GM18499 (cell line): ENCODE data around the gene ZNF280B.
"Not testable (repeated sequence)": the region's sequence is repeated elsewhere in the genome, so short reads cannot be mapped to it uniquely, and the experiment has no call there.

Source experiments
- ATAC-seq: cut with Tn5 transposase; IDR thresholded peaks from one replicate; pipeline ENCODE4 v1.9.1; 2021; ENCODE audit warnings: moderate number of reproducible peaks; ENCODE audit not compliant: insufficient read depth, unreplicated experiment

Gene ZNF280B

DNA sequence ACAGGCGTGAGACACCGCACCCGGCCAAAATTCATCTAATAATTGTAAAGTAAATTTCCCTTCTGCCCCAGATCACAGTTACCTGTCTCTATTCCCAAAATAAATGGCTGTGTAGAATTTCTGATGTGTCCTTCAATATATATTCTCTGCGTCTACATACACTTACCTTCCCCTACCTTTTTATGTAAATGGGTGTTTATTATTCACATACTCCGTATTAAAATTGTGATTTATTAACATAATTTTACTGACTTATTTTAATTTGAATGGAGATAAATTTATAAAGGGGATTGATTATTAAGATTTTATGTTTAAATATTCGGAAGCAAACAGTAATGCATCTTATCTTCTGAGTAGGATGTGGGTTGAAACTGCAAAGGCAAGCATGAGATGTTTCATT is 28.0 kb upstream of the ZNF280B start:
- ATAC-seq, result no peak

DNA sequence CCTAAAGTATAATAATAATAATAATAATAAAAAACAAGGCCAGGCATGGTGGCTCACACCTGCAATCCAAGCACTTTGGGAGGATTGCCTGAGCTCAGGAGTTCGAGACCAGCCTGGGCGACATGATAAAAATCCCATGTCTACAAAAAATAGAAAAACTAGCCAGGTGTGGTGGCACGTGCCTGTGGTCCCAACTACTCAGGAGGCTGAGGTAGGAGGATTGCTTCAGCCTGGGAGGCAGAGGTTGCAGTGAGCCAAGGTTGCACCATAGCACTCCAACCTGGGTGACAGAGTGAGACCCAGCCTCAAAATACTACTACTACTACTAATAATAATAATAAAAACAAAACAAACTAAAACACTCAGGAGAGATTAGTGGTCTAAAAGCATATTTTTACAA is 27.1 kb upstream of the ZNF280B start:
- no peak for ATAC-seq

DNA sequence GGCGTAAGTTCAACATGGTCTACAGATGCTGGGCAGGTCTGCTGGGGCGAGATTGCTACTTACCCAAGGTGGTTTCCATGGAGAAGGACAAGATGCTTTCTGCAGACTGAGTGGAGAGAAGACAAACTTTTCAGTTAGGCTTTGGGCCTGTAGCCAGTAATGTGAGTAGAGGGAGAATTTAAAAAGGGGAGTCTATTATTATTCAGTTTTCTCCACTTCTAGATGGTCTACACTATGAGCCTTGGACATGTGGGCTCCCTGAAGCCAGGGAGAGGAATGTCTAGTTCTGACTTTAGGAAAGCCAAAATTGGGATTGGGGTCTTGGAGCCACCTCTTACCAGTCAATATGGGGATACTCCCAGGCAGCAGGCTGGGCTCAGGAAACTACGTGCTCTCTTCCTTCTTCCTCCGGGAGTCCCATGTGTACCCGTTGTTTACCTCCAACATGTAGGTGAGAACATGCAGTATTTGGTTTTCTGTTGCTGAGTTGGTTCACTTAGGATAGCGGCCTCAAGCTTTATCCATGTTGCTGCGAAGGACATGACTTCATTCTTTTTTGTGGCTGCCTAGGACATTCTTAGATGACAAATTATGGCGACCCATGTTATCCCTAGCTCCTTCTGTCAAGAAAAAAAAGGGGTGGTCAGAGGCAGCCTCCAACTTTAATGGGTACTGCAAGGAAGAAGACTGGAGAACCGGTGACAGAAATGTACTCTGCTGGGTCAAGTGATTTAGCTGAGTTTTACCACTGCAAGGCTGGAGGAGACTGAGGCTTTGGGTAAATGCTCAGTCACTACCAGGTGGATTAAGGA is 26.3 kb upstream of the ZNF280B start:
- no peak for ATAC-seq

DNA sequence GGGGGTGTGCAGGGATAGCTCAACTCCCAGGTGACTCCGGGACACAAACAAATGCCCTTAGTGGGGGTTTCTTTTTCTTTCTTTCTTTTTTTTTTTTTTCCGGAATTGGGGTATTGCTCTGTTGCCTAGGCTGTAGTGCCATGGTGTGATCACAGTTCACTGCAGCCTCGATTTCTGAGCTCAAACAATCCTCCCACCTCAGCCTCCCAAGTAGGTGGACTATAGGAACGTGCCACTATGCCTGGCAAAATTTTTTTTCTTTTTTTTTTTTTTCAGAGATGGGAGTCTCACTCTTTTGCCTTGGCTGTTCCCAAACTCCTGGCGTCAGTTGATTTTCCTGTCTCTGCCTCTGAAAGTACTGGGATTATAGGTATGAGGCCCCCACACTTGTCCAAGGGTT is 25.3 kb upstream of the ZNF280B start:
- ATAC-seq, result no peak

DNA sequence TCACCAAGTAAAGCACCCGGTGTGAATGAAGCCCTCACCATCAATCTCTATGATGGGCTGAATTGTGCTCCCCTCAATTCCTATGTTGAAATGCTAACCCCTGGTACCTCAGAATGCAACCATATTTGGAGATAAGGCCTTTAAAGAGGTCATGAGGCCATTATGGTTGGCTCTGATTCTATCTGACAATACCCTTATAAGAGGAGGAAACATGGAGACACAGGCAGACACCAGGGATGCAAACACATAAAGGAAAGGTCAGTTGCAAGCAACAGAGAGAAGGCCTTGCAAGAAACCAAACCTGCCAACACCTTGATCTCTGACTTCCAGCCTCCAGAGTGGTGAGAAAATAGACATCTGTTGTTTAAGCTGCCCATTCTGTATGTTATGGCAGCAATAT is 24.9 kb upstream of the ZNF280B start:
- no peak for ATAC-seq

DNA sequence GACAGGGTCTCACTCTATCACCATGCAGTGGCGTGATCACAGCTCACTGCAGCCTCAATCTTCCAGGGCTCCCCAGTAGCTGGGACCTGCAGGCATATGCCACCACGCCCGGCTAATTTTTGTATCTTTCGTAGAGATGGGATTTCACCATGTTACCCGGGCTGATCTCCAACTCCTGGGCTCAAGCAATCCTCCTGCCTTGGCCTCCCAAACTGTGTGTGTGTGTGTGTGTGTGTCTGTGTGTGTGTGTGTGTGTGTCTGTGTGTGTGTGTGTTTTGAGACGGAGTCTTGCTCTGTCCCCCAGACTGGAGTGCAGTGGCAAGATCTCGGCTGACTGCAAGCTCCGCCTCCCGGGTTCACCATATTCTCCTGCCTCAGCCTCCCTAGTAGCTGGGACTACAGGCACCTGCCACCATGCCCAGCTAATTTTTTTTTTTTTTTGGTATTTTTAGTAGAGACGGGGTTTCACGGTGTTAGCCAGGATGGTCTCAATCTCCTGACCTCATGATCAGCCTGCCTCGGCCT is 24.1 kb upstream of the ZNF280B start:
- not testable (repeated sequence) for ATAC-seq

DNA sequence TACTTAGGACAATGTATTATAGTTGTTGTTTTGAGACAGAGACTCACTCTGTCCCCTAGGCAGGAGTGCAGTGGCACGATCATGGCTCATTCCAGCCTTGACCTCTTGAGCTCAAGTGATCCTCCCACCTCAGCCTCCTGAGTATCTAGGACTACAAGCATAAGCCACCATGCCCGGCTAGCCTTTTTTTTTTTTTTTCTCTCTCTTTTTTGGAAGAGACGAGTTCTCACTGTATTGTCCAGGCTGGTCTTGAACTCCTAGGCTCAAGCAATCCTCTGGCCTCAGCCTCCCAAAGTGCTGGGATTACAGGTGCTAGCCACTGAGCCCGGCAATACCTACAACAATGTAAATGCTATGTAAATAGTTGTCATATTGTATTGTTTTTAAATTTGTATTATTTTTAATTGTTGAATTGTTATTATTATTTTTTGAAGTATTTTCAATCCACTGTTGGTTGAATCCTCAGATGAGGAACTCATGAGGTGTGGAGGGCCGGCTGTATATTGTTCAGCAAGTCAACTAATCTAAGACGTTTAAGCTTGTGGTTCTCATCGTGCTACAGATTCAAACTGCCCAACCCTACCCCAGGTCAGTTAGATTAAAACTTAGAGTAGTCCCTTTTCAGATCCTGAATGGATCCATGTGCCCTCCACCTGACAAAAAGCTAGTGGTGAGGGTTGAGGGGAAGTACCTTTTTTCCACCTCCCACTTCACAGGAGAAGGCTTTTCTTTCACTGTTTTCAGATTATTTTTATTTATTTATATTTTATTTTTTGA is 23.4 kb upstream of the ZNF280B start:
- ATAC-seq, result no peak

DNA sequence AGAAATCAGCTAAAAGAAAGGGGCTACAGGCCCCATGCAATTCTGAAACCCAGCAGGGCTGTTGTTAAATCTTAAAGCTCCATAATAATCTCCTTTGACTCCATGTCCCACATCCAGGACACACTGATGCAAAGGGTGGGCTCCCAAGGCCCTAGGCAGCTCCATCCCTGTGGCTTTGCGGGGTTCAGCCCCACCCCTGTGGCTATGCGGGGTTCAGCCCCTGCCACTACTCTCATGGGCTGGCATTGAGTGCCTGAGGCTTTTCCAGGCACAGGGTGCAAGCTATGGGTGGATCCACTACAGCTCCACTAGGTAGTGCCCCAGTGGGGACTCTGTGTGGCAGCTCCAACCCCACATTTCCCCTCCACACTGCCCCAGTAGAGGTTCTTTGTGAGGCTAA is 20.2 kb upstream of the ZNF280B start:
- no peak for ATAC-seq

DNA sequence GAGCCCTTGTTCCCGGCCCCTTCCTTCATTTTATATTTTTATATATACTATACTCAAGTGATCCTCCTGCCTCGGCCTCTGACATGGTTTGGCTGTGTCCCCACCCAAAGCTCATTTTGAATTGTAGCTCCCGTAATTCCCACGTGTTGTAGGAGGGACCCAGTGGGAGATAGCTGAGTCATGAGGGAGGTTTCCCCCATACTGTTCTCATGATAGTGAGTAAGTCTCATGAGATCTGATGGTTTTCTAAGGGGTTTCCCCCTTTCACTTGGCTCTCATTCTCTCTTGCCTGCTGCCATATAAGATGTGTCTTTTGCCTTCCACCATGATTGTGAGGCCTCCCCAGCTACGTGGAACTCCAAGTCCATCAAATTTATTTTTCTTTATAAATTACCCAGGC is 18.8 kb upstream of the ZNF280B start:
- ATAC-seq, result no peak

DNA sequence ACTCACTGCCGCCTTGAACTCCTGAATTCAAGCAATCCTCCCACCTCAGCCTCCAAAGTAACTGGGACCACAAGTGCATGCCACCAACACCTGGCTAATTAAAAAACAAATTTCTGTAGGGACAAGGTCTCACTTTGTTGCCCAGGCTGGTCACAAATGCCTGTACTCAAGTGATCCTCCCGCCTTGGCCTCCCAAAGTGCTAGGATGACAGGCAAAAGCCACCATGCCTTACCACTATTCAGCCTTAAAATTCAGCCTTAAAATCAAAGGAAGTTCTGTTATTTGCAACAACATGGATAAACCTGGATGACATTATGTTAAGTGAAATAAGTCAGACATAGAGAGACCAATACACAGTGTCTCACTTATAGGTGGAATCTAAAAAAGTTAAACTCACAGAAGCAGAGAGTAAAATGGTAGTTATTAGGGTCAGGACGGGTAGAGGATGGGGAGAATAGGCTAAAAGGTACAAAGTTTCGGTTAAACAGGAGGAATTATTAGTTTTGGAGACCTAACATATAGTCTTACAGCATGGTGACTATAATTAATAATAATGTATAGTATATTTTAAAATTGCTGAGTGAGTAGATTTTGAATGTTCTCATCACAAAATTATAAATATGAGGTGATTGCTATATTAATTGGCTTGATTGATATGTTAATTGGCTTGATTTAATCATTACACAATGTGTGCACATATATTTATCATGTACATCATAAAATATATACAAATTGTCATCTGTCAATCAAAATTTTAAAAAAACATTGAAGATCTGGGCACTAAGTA is 17.8 kb upstream of the ZNF280B start:
- no peak for ATAC-seq

DNA sequence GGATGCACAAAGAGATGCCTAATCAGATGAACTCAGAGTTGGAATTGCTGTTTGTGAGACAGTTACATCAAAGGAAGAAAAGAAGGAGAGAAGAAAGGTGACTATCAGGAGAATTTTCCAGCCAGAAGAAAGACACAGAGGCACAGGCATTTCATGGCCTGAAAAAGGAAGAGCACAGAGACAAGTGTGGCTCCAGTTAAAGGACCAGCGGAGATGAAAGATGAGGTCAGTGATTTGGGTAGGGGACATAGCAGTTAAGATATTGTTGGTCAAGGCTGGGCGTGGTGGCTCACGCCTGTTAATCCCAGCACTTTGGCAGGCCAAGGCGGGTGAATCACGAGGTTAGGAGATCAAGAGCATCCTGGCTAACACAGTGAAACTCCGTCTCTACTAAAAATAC is 15.0 kb upstream of the ZNF280B start:
- ATAC-seq, result no peak

DNA sequence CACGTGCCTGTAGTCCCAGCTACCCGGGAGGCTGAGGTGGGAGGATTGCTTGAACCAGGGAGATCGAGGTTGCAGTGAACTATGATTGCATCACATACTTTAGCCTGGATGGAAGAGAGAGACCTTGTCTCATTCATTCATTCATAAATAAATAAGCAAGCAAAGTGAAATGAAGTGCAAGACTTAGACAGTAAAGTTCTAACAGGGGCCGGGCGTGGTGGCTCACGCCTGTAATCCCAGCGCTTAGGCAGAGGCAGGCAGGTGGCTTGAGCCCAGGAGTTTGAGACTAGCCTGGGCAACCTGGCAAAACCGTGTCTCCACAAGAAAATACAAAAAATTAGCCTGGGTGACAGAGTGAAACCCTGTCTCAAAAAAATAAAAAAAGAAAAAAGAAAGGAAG is 13.1 kb upstream of the ZNF280B start:
- ATAC-seq, result no peak

DNA sequence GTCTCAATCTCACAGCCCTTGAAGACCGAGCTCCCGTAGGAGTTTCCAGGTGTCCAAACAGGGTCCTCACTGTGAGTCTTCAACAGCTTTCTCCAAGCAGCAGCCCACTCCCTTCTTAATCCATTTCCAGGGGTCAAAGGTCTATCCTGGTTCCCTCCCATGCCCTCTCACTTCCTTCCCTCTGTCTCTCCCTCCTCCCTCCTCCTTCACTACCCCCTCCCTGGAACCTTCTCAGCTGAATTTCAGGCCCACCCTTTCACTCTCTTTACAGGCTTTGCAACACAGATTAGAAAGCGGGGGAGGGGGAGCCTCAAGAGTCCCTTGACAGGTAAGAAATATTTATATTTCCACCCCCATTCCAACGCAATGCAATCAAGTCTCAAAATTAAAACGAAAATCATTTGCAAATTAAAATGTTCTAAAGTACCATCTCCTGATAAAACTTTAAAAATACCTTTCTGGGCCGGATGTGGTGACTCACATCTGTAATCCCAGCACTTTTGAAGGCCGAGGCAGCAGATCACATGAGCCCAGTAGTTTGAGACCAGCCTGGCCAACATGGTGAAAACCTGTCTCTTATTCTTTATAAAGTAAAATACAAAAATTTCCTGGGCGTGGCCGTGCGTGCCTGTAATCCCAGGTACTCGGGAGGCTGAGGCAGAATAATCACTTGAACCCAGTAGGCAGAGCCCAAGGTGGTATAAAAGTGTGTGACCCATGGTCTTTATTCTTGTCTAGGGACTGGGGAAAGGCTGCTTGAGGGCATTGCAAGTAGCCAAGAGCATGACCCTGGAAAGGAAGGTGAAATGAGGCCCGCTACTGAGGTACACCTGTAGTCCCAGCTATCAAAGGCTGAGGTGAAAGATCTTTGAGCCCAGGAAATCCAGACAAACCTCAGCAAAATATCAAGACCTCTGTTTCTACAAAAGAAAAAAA is 12.4 kb upstream of the ZNF280B start:
- ATAC-seq, result no peak

DNA sequence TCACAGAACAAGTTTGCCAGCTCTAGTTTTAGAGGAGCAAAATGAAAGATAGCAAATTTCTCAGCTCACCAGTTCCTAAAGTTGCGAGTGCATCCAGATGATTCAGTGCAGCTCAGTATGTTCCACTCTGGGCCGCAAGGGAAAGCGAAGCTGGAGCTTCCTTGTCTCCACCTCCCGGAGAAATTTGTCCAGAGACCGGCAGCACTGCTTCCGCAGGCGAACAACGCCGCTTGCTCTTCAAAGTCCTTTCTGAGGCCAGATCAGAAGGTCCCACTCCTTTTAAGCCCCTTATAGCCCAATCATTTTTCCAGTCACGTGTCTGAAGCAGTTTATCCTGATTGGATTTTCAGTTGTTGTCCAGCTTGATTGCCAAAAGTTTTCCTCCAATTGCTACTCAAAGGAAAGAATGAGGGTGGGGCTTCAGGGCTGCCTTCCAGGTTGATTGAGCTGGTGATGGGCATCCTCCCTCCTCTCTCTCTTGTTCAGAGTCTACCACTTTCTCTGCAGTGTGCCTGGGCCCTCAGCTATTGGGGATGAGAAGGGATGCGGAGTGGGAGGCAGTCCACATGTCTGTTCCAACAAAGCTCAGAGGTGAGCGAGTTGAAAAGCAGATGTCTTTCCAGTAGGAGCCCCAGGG is 11.6 kb upstream of the ZNF280B start, which contains the start of gene ZNF280A:
Gene ZNF280A, minus strand, starts transcription at position 251 of the 637 bp plus-strand sequence. CDS start 4,640 bp downstream, outside the sequence.
- no peak for ATAC-seq

DNA sequence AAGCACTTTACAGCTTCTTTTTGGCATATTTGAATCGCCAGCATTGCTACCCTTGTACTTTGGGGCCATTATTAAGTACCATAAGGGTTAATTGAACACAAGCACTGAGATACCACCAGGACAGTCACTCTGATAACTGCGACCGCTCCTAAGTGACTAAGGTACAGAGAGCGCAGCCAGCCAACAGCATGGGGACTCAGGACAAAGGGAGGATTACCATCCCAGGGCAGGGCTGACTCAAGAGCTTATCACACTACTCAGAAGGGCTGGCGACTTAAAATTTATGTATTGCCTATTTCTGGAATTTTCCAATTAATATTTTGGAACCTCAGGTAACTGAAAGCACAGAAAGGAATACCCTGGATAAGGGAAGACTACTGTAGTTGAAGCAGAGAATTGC is 11.0 kb upstream of the ZNF280B start:
- no peak for ATAC-seq

DNA sequence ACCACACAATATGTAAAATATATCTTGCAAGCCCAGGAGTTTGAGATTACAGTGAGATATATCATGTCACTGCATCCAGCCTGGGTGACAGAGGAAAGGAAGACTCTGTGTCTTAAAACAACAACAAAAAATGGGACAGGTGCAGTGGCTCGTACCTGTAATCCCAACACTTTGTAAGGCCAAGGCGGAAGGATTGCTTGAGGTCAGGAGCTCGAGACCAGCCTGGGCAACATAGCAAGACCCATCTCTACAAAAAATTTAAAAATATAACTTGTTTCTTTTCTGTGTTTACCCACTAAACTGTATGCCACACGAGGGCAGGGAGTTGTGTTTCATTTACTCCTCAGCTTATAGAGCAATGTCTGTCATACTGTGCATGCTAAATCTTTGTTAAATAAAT is 8.4 kb upstream of the ZNF280B start:
- ATAC-seq, result no peak

DNA sequence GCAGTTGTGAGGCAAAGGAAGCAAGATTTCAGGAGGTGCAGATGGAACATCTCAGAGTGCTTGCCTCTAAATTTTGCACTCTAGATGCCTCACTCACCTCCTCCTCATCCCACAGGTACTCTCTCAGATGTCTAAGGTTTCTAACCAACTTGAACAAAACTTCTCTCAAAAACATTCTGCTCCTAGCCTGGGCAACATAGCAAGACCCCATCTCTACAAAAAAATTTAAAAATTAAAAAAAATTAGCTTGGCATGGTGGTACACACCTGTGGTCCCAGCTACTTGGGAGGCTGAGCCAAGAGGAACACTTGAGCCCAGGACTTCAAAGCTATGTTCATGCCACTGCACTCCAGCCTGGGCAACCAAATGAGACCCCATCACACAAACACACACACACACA is 7.3 kb upstream of the ZNF280B start:
- ATAC-seq, result no peak

DNA sequence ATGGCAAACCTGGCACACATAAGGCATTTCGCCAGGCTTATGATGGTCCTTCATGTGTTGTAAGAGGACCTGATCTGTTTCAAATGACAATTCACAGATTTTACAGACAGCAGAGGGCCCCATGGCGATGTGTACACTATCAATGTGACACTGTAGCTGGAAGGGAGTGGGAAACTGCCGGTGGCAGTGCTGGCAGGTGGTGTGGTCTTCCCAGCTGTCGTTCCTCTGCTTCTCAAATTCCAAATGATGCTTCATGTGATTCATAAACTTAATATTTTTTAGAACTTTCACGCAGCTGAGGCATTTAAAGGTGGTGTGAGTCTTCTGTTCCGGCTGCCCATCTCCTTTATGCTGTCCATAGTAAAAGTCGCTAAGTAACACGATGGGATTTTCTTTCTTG is 5.9 kb upstream of the ZNF280B start:
- not testable (repeated sequence) for ATAC-seq

DNA sequence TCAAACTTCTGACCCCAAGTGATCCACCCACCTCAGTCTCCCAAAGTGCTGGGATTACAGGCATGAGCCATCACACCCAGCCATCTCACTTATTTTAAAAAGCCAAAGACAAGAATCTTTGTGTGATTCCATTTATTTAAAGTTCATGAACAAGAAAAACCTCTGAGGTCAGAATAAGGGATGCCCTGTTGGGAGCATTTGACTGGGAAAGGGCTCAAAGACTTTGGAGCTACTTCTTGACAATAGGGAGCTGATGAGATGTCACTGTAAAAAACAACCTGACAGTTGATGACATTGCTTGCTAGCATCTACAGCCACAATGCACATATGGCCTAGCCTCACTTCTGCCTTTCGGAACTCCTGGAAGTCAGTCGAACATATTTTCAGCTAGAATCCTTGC is 5.1 kb upstream of the ZNF280B start:
- no peak for ATAC-seq
